ENCODE results near the gene FBXW8. TPM values are rescaled to one million over a fixed set of nuclear protein-coding genes. Genes with fewer than 3 reads are reported as not detected.
A peak's percentile ranks its signal among the peaks of the same experiment; 100 is the strongest.

Gene FBXW8
- total RNA-seq, 1 experiment from 2014 or later, result 12.1 TPM

DNA sequence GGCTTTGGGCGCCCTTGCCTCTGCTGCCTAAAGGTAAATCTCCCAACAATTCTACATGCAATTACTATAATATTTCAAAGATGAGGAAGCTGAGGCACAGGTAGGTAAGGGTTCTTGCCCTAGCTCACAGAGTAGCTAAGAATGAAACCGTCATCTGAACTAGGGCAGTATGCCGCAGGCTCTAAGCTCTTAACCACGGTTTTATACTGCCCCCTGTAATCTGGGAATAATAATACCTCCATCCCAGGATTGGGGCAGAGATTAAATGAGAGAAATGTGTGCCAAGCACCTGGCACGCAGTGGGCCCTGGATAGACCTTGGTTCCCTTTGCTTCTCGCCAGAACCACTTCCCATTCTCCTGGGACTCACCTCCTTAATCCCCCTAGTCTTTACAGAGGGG lies 28.0 kb upstream of the FBXW8 start:
- no TSS peak for BruUV-seq (replicated peaks)

GRCh38 chr12:116884871-116885270 lies 25.9 kb upstream of the FBXW8 start:
- Histone ChIP-seq H3K36me3 (ENCODE audit: low read depth, low read length) (no peaks in the 10 kb centered on the region), H3K27ac (ENCODE audit: low read length) (no peak overlapping the region), H3F3A (ENCODE audit: low read length, unreplicated experiment) (no peaks in the 10 kb centered on the region), H3K4me2 (ENCODE audit: low read length) (no peak overlapping the region), H3K27me3 (ENCODE audit: low read length) (peaks cover 19% of the 10 kb centered on the region), H3K9ac (ENCODE audit: low read length) (no peak overlapping the region), H3K4me3 (ENCODE audit: low read length) (no peak overlapping the region), H3K9me3 (ENCODE audit: low read length) (no peaks in the 10 kb centered on the region), H3K79me2 (ENCODE audit: low read length) (no peaks in the 10 kb centered on the region), H4K20me1 (ENCODE audit: low read length) (no peaks in the 10 kb centered on the region), H3K9me2 (replicated peaks; ENCODE audit: low read length) (no peaks in the 10 kb centered on the region), H3K4me1 (ENCODE audit: insufficient read depth, low read length) (peaks cover 16% of the 10 kb centered on the region), H2AFZ (ENCODE audit: low read length) (no peak overlapping the region)
- no TSS peak for BruUV-seq (replicated peaks)
- intact Hi-C loops (cut with micrococcal nuclease), result no loop called here
- DNase-seq (no peak), ATAC-seq (no peak)
- ChIA-PET POLR2A (ENCODE audit: unreplicated experiment) (no interaction called here), CTCF (interaction anchor here (0.7 kb wide), 1 partner anchor 607 kb away, joined by 9 read pairs; the partner anchor contains the start of gene MED13L)
- TF ChIP-seq EZH2phosphoT487 (IDR thresholded peaks at IDR 0.05; ENCODE audit: borderline replicate concordance, low read length) (no peak), EZH2 (IDR thresholded peaks at IDR 0.05; ENCODE audit: low read length, unreplicated experiment) (no peak)
- TF ChIP-seq, protein P1, sequence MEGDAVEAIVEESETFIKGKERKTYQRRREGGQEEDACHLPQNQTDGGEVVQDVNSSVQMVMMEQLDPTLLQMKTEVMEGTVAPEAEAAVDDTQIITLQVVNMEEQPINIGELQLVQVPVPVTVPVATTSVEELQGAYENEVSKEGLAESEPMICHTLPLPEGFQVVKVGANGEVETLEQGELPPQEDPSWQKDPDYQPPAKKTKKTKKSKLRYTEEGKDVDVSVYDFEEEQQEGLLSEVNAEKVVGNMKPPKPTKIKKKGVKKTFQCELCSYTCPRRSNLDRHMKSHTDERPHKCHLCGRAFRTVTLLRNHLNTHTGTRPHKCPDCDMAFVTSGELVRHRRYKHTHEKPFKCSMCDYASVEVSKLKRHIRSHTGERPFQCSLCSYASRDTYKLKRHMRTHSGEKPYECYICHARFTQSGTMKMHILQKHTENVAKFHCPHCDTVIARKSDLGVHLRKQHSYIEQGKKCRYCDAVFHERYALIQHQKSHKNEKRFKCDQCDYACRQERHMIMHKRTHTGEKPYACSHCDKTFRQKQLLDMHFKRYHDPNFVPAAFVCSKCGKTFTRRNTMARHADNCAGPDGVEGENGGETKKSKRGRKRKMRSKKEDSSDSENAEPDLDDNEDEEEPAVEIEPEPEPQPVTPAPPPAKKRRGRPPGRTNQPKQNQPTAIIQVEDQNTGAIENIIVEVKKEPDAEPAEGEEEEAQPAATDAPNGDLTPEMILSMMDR (conservative IDR thresholded peaks at IDR 0.05; ENCODE audit: low read depth, low read length), result no peak

More for the DNA sequence above, 28.0 kb upstream of the FBXW8 start:
- no peak for TF ChIP-seq EZH2phosphoT487 (IDR thresholded peaks at IDR 0.05; ENCODE audit: borderline replicate concordance, low read length)
- TF ChIP-seq, protein P1 (conservative IDR thresholded peaks at IDR 0.05; ENCODE audit: low read depth, low read length), result peak; percentile 65
- no peak overlapping the region for H3K9ac ChIP-seq (ENCODE audit: low read length)
- no peaks in the 10 kb centered on the region for H4K20me1 ChIP-seq (ENCODE audit: low read length)
- ChIA-PET CTCF (interaction anchor here (0.6 to 1.6 kb wide), 7 partner anchors 73 to 608 kb away, joined by 4 to 24 read pairs (median 8); no protein-coding TSS in a partner anchor), POLR2A (ENCODE audit: unreplicated experiment) (interaction anchor here (0.5 kb wide), 1 partner anchor 51 kb away, joined by 3 read pairs; no protein-coding TSS in a partner anchor)
- peaks cover 30% of the 10 kb centered on the region for H3K4me1 ChIP-seq (ENCODE audit: insufficient read depth, low read length)
- H3K36me3 ChIP-seq (ENCODE audit: low read depth, low read length), result no peaks in the 10 kb centered on the region
- H3K27me3 ChIP-seq (ENCODE audit: low read length), result peaks cover 27% of the 10 kb centered on the region
- H3K4me3 ChIP-seq (ENCODE audit: low read length), result no peak overlapping the region
- H3K27ac ChIP-seq (ENCODE audit: low read length), result no peak overlapping the region
- ATAC-seq (peak; percentile 48), DNase-seq (peak; percentile 70)
- H3K79me2 ChIP-seq (ENCODE audit: low read length), result no peaks in the 10 kb centered on the region
- no peaks in the 10 kb centered on the region for H3F3A ChIP-seq (ENCODE audit: low read length, unreplicated experiment)
- peak overlapping the region; percentile 81; the same call in 1 of the 2 replicates for H3K4me2 ChIP-seq (ENCODE audit: low read length)
- H2AFZ ChIP-seq (ENCODE audit: low read length), result no peak overlapping the region
- intact Hi-C loops (cut with micrococcal nuclease), result loop anchor here (1.0 kb wide), 2 partner anchors 144 to 179 kb away; partner anchors contain the start of genes RNFT2 and SPRING1
- no peaks in the 10 kb centered on the region for H3K9me3 ChIP-seq (ENCODE audit: low read length)
- no peaks in the 10 kb centered on the region for H3K9me2 ChIP-seq (replicated peaks; ENCODE audit: low read length)

- no peak for ATAC-seq
- Histone ChIP-seq H3K27me3 (ENCODE audit: low read length) (peaks cover 13% of the 10 kb centered on the region), H3K27ac (ENCODE audit: low read length) (no peak overlapping the region), H2AFZ (ENCODE audit: low read length) (no peak overlapping the region), H4K20me1 (ENCODE audit: low read length) (no peaks in the 10 kb centered on the region), H3K9me2 (replicated peaks; ENCODE audit: low read length) (no peaks in the 10 kb centered on the region), H3K9ac (ENCODE audit: low read length) (no peak overlapping the region), H3K4me3 (ENCODE audit: low read length) (no peak overlapping the region), H3K79me2 (ENCODE audit: low read length) (no peaks in the 10 kb centered on the region), H3K36me3 (ENCODE audit: low read depth, low read length) (no peaks in the 10 kb centered on the region), H3K4me1 (ENCODE audit: insufficient read depth, low read length) (peaks cover 10% of the 10 kb centered on the region), H3F3A (ENCODE audit: low read length, unreplicated experiment) (no peaks in the 10 kb centered on the region), H3K4me2 (ENCODE audit: low read length) (no peak overlapping the region), H3K9me3 (ENCODE audit: low read length) (no peaks in the 10 kb centered on the region)
- POLR2A ChIA-PET (ENCODE audit: unreplicated experiment), result no interaction called here
- intact Hi-C loops (cut with micrococcal nuclease), result no loop called here
- no peak for DNase-seq
- TF ChIP-seq EZH2 (IDR thresholded peaks at IDR 0.05; ENCODE audit: low read length, unreplicated experiment) (no peak), EZH2phosphoT487 (IDR thresholded peaks at IDR 0.05; ENCODE audit: borderline replicate concordance, low read length) (no peak)
- TF ChIP-seq, protein P1 (conservative IDR thresholded peaks at IDR 0.05; ENCODE audit: low read depth, low read length), result no peak
- no TSS peak for BruUV-seq (replicated peaks)
- CTCF ChIA-PET, result interaction anchor here (0.7 kb wide), 1 partner anchor 608 kb away, joined by 9 read pairs; the partner anchor contains the start of gene MED13L
These were observed 25.3 kb upstream of the FBXW8 start for GRCh38 chr12:116885491-116885890.
